NCI-H128 (cell line): ENCODE measurements around the gene RDH16.
"Not testable (repeated sequence)": the region's sequence is repeated elsewhere in the genome, so short reads cannot be mapped to it uniquely, and the experiment has no call there.

Experiments used
- DNase-seq: peaks from one replicate; lab custom pipeline; 2025; ENCODE audit not compliant: unreplicated experiment; lab: John Stamatoyannopoulos, UW

The RDH16 gene

DNA sequence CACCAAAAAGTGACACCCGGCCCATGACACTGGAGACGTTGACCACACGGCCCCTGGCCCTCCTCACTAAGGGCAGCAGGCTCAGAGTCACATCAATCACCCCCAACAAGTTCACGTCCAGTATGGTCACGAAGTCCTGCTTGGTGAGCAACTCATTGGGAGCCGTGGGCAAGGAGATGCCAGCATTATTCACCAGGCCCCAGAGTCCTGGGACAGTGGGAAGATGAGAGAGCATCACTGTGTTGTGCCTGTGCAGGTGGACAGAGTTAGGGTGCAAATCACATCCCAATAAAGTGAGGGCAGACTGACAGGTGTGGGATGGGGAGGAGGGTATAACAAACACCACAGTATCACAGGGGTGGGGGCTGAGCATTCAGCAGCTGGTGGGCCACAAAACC lies 2.5 kb downstream of the RDH16 start:
- no peak for DNase-seq

DNA sequence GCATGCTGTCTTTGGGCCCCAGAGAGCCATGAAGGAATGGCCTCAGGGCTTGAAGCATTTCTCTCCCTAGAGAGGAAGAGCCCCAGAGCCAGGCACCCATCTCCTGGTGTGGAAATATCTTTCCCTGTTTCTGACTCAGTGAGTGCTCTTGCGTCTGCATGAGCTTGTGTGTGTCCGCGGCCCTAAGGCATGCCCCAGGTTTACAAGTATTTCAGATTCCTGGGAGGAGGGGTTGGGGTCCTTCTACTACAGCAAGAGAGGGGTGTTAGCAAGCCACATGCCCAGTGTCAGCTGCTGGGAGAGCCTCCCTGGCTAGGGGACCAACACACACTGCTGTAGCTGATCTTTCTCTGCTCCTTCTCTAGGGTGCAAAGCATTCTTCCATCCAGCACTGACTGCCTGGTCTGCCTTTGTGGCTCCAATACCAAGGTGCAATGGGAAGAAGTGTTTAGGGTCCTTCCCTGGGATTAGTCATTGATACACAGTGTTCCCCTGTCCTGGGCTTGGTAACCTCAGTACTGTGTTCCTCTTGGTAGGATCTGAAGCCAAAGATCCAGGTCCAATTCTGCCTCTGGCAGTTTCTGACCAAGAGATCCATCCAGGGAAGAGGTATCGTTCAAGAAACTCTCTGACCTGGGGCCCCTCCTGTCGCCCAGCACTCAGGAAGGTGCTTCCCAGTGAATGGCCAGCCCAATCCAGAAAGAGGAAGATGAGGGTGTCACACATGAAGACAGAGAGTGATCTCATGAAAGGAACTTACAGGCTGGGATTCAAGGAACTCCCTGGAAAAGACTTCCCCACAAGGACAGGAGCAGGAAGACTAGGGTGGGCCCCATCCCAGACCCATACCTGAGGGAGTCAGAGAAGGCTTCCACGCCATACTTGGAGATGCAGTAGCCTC lies 3.1 kb downstream of the RDH16 start:
- no peak for DNase-seq

DNA sequence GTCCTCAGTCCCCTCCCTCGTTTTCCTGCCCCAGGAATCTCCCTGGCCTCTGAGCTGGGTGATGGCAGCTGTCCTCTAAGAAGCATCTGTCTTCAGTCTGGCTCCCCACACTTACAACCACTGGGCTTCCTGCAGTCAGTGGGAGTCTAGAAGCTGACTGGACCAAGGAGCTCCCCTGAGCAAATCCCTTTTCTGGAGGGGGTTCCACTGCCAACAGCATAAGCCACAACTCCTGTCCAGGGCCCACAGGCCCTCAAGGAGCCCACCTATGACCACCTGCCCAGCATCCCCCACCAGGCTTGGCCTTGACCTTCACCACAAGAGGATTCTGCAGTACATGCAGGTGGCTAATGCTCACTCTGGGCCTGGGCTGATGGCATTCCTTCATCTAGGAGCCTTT lies 4.1 kb downstream of the RDH16 start:
- DNase-seq = no peak

DNA sequence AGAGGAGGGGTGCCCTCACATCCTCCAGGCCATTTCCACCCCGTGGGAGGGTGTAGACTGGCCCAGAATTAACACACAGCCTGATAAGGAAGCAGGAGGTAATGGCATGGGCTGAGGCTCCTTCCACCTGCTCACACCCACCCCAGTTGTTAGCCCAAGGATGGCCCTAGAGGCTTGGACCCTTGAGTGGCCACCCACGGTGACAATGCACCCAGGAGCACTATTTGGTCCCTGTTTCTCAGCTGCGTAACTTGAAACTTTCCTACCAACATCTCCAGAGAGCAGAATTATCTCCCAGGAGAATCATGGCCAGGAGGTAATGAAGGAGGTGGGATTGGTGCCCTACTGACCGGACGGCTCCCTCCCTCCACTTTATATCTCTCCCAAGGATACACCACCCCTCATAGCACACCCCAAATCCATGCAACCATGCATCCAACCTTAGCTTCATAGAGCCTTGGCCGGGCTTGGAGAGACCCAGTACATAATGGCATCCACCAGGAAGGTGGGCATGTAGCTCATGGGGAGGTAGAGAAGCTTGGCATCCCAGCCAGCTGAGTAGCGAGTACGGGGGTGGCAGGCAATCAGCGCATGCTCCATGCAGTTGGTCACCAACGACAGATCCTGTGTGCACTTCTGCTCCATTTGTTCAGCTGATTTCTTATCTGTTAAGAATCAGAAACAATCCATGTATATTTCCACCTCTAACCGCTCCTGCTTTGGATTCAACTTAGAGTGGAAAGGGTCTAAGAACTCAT lies 5.6 kb downstream of the RDH16 start:
- DNase-seq = no peak

DNA sequence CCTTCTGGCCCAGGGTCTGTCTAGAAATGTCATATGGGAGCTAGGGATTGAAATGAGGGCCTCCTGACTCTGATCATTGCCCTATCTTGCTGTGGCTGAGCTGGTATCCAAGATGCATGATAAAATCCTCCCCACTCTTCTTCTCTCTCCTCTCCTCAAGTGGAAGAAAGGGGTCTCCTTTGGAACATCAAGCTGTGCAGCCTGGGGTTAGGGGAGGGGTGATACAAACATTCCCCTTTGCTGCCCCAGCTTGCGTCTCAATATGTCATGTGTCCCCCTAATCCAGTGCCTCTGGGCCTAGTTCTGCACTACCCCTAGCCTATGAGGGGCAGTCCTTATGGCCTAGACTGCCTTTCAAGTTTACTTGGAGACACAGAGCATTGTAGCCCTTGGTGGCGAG lies 8.5 kb downstream of the RDH16 start:
- DNase-seq = no peak

DNA sequence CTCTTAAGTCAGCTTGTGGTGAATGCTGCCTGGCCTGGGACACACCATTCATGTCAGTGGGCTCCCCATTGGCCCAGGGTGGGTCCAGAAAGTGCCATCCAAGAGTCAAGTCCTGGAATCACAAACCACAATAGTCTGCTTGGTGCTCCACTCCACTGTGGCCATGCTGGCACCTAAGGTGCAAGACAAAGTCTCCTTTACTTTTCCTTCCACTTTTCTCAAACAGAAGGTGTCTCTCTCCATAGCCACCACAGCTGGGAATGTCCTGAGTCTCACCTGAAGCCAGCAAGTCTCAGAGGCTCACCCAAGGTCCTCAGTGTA lies 9.0 kb downstream of the RDH16 start:
- DNase-seq = no peak

DNA sequence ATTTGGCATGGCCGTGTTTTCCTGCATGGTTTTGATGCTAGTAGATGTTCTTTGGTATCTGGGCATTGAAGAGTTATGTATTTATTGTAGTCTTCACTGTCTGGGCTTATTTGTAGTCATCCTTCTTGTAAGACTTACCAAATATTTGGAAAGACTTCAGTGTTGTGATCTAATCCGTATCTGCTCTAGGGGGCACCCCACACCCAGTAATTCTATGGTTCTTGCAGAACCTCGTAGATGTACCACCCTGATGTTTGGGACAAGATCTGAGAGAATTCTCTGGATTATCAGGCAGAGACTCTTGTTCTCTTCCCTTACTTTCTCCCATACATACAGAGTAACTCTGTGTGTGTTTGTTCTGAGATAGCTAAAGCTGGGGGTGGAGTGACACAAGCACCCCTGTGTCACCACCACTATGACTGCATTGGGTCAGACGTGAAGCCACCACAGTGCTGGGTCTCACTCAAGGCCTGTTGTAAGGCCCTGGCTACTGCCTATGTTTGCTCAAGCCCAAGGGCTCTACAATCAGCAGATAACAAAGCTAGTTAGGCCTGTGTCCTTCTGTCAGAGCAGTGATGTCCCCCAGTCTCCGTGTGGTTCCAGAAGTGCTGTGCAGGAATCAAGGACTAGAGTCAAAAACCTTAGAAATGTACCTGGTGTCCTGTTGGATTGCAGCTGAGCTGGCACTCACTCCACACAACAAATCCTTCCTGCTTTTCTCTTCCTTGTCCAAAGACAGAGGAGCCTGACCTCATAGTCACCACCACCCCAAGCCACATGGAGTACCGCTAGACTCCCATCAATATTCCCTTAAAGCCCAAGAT lies 9.6 kb downstream of the RDH16 start:
- no peak for DNase-seq

DNA sequence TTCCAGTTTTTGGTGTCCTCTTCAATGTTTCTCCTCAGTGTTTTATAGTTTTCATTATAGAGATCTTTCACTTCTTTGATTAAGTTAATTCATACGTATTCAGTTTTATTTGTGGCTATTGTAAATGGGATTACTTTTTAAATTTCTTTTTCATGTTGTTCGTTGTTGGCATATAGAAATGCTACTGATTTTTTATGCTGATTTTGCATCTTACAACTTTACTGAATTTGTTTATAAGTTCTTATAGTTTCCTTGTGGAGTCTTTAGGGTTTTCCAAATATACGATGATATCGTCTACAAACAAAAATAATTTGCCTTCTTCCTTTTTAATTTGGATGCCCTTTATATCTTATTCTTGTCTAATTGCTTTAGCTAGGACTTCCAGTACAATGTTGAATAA lies 13.5 kb downstream of the RDH16 start:
- DNase-seq = no peak

DNA sequence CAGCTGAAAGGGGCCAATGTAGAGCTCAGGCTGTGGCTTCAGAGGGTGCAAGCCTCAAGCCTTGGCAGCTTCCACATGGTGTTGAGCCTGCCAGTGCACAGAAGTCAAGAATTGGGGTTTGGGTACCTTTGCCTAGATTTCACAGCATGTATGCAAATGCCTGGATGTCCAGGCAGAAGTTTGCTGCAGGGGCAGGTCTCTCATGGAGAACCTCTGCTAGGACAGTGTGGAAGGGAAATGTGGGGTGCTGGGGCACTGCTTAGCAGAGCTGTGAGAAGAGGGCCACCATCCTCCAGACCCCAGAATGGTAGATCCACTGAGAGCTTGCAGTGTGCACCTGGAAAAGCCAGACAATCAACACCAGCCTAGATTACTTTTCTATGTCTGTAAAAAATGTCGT lies 14.0 kb downstream of the RDH16 start:
- not testable (repeated sequence) for DNase-seq

DNA sequence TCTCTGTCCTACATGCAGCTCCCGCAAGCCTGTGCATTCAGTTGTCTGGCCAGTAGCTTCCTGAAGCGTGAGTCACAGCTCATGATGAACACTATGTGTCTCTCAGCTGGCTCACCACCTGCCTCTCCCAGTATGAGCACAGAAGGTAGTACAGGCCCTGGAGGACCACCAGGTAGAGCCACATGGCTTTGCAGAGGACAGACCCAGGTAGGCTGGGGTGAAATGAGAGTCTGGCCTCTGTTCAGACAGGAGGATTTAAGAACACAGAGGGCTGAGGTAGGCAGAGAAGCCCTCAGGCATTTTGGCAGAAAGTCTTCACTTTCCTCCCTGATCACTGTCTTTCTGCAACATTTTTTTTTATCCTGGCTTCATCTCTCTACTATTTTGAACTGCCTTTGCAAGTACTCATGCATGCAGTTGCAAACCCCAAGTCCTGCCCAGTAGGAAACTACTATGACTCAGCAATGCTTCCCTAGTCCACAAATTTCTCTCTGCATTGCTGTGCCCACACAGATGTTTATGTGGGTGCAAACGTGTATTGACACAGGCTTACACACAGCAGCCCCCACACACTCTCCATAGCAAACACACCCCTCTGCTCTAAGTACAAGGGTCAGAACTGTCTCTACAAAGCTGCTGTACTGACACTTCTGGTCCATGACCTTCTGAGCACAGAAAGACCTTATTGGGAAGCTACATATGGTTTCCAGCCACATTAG lies 15.9 kb downstream of the RDH16 start:
- DNase-seq = no peak

DNA sequence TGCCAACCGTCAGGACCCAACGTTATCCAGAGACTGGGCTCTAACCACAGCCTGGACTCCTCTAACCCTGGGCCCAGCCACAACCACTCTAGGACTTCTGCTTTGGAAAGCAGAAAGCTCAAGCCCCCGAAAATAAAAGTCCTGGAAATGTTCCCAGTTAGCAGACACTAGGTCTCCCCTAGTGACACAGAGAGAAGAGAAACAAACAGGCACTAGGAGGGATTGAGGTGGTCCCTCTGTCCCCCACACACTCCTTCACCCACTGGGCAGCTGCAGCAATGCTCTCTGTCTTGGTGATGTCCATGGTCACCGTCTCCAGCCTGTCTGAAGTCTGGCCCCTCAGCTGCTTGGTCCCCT lies 16.5 kb downstream of the RDH16 start:
- not testable (repeated sequence) for DNase-seq

DNA sequence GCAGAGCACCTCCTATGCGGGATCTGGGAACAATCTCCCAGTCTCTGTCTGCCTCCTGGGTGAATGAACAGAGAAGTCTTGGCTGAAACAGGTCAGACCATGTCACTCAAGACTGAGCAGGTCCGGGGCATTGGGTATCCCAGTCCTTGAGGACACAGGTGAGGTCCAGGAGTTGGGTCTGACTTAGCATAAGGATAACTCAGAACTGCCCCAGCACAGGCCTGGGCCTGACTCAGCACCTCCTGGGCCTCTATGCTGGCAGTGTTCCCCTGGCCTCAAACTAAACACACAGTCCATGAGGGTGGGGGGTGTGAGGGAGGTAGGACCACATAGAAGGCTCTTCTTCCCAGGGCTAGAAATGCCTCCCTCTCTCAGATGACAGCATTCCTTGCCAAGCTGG lies 21.7 kb downstream of the RDH16 start:
- DNase-seq = no peak

DNA sequence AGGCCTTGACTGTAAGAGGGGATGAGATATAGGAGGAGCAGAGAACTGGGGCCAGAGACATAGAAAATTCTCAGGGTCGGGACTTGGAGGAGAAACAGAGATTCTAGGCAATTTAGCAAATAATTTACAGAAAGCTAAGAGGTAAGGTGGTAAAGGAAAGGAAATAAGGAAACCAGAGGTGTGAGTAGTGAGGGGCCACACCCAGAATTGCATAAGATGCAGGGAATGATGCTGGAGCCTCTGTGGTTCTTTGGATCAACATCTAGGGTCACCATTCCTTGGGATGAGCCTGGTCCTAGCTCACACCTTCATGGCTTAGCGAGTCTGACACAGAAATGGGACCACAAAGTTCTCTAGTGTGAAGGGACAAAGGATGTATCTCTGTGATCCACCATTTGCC lies 22.3 kb downstream of the RDH16 start:
- no peak for DNase-seq

DNA sequence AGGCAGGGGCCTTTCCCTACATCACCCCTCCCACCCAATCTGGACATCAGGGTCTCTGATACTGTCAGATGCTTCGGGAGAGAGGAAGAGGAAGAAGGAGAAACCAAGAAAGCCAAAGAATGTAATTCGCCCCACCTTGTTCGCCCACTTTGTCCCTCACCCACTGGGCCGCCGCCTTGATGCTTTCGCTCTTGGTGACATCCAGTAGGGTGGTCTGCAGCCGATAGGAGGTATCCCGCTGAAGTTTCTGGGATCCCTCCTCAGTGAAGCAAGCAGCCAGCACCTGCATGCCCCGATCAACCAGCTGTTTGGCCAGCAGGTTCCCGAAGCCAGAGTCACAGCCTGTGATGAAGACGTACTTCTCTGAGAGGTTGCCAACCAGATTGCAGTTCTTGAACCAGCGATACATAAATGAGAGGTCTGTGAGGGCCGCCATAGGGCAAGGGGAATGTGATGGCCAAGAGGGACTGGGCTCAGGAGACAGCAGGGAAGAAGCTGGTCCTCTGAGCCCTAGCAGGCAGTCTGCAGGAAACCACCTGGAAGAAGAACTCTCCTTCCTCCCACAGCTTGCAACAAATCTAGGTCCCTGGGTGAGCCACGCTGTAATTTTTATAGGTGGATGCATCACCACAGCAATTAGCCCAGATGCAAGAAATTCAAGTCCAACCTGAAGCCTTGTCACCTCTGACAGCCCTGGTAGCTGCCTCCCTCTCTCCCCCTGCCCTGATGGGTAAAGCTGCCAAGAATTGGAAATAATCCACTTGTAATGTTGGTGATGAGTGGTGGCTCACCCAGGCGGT lies 23.4 kb downstream of the RDH16 start, which contains the start of gene SDR9C7:
TSS of gene SDR9C7 (minus strand) at position 583 of the 800 bp plus-strand sequence. CDS start at position 436, 147 bp downstream.
- no peak for DNase-seq

DNA sequence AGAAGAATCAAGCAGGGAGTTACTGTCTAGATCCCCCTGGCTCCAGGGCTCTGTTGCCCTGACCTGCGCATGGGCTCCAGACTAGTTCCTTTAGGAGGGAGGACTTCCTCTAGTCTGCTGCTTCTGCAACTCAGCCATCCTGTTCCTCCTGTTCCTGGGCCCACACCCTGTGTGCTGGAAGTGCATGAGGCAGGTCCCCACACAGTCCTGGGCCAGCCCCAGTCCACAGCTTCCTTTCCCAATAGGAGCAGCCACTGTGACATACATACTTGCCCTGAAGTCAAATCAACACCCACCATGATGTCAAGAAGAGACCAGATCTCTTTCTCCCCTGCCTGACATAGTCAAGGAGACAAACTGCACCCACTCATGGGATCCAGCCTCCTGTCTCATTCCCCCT lies 24.5 kb downstream of the RDH16 start:
- no peak for DNase-seq

DNA sequence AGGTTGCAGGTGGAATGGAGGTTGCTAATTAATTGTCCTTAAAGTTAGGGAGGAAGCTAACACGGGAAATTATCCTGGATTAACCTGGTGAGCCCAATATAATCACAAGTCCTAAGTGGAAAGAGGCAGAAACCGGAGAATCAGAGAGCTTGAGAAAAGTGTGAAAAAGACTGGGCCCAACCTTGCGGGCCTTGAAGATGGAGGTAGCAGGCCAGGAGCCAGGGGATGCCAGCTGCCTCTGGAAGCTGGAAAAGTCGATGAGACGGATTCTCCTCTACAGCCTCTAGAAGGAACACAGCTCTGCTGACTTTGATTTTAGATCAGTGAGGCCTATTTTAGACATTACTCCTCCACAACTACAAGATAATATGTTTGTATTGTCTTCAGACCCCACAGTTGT lies 25.3 kb downstream of the RDH16 start:
- DNase-seq = no peak

DNA sequence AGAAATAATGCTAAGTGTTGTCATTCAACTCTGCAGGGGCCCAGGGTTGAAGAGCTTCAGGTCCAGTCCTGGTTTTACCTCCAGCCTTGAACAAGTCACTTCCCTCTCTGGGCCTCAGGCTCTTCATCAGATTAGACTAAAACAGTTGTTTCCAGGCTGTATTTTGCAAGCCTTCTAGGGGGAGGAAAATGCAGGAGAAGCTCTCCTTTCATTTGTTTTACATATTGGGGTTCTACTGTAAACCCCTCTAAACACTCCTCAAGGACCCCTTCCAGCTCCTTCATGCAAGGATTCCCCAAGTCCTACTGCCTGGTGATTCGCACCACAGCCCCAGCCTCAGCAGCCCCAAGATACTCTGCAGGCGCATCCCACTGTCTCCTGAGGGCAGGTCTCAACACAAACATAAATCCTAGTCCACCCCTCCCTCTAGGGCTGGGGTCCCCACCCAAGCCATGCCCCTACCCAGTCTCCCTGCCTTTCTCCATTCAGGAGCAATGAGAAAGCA lies 25.9 kb downstream of the RDH16 start:
- DNase-seq = no peak

DNA sequence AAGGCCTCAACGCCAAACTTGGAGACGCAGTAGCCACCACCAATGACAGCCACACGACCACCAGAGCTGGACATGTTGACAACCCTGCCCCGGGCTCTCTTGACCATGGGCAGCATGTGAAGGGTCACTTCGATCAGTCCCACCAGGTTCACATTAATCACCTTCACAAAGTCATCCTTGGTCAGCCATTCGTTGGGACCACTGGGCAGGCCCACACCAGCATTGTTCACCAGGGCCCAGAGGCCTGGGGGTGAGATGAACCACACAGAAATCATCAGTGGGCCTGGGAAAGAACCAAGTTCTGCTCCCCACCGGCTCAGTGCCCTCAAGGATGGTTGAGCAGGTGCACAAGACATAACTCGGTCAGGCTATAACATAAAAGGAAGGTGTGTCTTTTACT lies 27.2 kb downstream of the RDH16 start:
- DNase-seq = no peak

DNA sequence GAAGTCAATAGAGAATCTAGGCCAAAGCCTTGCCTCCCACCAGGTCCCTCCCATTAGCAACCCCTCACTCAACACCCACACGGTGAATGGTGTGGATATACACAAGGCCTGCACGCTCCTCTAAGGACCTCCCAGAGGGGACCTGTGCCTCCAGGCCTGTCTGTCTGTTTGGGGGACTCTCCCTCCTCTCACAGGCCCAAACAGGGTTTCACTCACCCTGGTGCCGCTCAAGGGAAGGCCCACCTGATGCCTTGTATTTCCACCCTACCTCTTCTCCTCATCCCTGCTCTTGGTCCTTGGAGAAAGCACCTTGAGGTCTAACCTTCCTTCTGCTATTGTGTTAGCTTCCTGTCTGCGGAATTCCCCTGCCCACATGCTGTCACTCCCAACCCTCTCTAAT lies 27.6 kb downstream of the RDH16 start:
- no peak for DNase-seq

DNA sequence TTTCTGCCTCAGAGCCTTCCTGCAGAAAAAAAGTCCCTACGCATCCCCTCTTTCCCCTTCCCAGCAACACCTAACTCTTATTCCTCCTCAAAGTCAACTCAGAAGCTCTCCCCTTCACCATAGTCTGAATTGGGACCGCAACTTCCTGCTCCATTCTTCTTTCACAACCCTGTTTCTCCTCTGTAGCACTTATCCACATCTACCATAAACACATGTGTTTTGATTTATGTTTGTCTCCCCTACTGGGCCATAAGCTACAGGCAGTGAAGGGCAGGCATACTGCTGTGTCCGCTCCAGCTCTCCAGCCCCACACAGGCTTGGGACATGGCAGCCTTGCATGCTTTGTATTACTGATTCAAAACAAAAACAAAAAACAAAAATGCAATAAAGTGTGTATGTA lies 29.1 kb downstream of the RDH16 start:
- DNase-seq = no peak
